ENCODE data around the gene BTBD2.

The BTBD2 gene

DNA sequence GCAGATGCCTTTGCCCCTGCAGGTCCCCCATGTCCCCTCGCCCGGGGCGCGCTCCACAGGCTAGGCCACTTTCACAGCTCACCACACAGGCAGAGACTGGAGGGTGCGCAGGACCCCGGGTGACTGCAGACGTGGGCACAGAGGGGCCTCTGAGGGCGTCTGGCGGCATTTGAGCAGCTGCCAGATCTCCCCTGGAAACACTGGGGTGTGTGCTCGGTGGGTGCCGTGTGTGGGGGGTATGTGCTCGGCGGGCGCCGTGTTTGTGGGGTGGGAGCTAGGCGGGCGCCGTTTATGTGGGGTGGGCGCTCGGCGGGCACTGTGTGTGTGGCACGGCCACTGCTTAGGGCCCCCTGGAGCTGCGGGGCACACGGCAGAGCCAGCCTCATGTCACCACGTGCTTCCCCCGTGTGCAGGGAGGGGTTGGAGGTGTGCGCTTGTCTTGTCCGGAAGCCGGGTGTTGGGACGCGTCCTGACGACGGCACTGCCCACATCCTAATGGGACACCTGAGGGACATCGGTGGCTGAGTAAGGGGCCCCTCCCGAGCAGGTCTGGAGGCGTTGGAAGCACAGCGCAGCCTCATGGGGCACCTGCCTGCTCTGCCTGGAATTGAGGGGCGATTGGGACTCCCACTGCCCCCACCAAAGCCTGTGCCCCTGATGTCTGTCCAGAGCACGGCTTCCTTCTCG, 57.8 kb downstream of the BTBD2 start:
- H3K27ac ChIP-seq: no peak overlapping the region
- TF ChIP-seq, protein P1, sequence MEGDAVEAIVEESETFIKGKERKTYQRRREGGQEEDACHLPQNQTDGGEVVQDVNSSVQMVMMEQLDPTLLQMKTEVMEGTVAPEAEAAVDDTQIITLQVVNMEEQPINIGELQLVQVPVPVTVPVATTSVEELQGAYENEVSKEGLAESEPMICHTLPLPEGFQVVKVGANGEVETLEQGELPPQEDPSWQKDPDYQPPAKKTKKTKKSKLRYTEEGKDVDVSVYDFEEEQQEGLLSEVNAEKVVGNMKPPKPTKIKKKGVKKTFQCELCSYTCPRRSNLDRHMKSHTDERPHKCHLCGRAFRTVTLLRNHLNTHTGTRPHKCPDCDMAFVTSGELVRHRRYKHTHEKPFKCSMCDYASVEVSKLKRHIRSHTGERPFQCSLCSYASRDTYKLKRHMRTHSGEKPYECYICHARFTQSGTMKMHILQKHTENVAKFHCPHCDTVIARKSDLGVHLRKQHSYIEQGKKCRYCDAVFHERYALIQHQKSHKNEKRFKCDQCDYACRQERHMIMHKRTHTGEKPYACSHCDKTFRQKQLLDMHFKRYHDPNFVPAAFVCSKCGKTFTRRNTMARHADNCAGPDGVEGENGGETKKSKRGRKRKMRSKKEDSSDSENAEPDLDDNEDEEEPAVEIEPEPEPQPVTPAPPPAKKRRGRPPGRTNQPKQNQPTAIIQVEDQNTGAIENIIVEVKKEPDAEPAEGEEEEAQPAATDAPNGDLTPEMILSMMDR (IDR thresholded peaks at IDR 0.05): no peak
- no peak for TF ChIP-seq ZFX (IDR thresholded peaks at IDR 0.05; ENCODE audit: borderline replicate concordance)

DNA sequence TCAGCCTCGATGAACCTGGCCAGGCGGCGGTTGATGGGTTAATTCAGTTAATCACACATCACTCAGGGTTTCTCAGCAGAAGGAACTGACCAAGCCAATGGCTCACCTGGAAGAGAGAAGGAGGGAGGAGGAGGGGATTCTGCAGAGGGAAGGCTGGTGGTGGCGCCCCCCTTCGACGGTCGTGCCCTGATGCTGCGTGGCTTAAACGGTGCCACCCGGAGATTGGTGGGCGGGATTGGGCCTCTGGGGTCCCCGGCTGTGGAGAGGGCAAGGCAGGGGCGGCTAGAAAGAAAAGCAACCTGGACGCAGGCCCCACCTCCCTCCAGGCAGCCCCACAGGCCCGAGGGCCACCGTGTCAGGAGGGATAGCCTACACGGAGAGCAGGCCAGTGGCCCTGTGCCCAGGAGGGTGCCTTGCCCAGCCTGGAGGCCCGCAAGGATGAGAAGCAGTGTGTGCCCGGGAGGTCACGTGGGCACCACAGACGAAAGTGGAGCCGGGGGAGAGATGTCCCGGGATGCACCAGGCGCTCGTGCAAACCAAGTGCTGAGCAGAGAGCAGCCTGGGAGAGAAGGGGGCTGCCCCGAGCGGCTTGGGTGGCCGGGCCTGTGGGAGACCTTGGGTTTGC, 58.5 kb downstream of the BTBD2 start:
- H3K27ac ChIP-seq: no peak overlapping the region
- no peak for TF ChIP-seq ZFX (IDR thresholded peaks at IDR 0.05; ENCODE audit: borderline replicate concordance)
- TF ChIP-seq, protein P1 (IDR thresholded peaks at IDR 0.05): no peak

DNA sequence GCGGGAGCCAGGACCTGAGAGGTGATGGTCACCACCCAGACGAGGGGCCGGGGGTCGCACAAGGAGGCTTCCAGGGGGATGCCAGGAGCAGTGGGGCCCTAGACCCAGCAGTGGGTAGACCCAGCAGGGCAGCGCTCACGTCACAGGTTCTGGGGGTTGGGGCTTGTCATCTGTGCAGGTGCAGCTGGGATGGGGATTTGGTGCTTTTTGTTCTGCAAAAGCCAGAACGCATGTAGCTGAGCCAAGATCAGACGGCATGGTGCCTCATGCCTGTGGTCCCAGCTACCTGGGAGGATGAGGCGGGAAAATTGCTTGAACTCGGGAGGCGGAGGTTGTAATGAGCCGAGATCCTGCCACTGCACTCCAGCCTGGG, 59.4 kb downstream of the BTBD2 start:
- TF ChIP-seq, protein P1 (IDR thresholded peaks at IDR 0.05): no peak
- TF ChIP-seq ZFX (IDR thresholded peaks at IDR 0.05; ENCODE audit: borderline replicate concordance): no peak
- no peak overlapping the region for H3K27ac ChIP-seq

DNA sequence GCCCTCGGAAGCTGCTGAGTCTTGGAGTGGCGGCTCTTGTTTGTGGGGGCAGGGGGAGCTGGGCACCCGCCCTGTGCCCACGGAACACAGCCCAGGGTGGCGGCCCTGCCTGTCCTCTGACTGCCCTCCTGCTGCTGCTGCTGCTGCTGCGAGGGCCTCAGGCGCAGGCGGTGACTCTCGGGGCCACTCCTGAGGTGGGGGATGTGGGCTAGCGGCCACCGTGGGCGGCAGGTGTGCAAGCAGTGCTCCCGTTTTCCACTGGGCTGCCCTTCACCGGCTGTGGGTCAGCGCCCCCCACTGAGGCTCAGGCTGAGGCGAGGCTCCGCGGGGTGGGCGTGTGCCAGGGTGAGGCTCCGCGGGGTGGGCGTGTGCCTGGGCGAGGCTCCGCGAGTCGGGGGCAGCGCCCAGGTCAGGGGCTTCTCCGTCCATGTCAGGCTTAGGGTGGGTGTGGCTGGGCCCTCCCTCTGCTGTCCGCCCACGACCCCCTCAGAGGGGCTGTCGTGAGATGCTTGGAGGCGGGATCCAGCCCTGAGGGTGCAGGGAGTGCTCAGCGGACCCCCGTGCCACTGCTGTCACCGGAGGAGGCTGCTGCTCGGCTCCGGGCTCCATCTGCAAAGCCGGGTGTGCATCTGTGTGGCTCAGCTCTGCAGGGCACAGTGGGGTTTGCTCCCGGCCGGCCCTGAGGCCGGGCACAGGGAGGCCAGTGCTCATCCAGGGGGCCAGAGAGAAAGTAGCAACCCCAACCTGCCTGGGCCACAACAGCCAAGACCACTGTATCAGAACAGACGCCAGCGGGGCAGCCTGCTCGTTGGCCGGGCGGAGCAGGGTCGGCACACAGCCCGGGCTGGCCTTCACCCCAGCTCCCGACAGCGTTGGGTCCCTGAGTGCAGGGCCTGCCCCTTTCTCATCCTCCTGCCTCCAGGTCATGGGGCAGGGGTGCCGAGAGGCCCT, 60.1 kb downstream of the BTBD2 start:
- TF ChIP-seq, protein P1 (IDR thresholded peaks at IDR 0.05): no peak
- TF ChIP-seq ZFX (IDR thresholded peaks at IDR 0.05; ENCODE audit: borderline replicate concordance): no peak
- no peak overlapping the region for H3K27ac ChIP-seq

DNA sequence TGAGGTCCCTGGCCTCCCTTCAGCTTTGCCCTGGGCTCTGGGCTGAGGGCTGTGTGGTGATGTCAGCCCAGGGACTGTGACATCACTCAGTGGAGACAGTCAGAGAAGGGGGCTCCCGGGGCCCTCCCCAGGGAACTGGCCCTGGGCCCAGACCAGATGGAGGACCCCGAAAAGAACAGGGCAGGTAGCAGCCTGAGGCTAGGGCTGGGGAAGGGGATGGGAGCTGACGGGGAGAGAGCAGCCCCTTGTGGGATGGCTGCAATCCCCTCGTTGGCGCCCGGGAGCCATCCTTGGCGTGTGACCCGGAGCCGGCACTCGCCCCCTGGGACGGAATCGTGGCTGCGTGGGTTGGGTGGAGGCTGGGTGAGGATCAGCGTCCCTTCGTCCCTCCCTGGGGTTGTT, 61.0 kb downstream of the BTBD2 start:
- TF ChIP-seq ZFX (IDR thresholded peaks at IDR 0.05; ENCODE audit: borderline replicate concordance): no peak
- TF ChIP-seq, protein P1 (IDR thresholded peaks at IDR 0.05): no peak

DNA sequence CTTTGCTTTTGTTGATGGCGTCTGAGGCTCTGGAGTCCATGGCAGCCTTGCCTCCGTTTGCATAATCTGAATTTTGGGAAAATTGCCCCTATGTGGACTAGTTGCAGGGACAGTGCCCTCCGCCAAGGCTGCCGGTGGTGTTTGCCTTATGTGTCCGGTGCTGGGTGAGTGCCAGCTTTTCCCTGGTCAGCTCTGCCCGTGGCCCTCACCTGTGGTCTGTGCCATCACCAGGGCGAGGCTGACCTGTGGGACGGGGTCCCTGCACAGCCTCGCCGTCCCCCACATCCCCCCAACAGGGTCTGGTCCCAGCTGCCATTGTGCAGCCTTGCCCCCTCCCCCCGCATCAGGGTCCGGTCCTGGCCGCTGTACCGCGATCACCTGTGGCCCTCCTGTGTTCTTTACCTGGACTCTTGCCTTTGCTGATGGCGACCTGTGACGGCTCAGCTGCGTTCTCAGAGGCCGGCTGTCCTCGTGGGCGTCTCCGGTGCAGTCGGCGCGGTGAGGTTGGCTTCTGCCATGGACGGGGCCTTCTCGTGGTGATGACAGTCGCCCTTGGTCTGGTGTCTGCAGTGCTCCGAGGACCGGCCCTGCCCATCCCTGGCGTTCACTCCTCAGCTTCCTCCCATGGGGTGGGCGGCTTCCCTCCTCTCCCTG, 61.9 kb downstream of the BTBD2 start:
- no peak for TF ChIP-seq ZFX (IDR thresholded peaks at IDR 0.05; ENCODE audit: borderline replicate concordance)
- TF ChIP-seq, protein P1 (IDR thresholded peaks at IDR 0.05): no peak
- H3K27ac ChIP-seq: no peak overlapping the region

More for the DNA sequence above, 61.0 kb downstream of the BTBD2 start:
- no peak overlapping the region for H3K27ac ChIP-seq

Measured in 22Rv1 (cell line).